GM21360 (cell line): ENCODE measurements around the gene GJC1.

Experiments
- ATAC-seq: cut with Tn5 transposase; IDR thresholded peaks from one replicate; pipeline ENCODE4 v1.9.1; 2021; ENCODE audit warnings: mild to moderate bottlenecking, moderate library complexity; ENCODE audit not compliant: unreplicated experiment

Gene GJC1

DNA sequence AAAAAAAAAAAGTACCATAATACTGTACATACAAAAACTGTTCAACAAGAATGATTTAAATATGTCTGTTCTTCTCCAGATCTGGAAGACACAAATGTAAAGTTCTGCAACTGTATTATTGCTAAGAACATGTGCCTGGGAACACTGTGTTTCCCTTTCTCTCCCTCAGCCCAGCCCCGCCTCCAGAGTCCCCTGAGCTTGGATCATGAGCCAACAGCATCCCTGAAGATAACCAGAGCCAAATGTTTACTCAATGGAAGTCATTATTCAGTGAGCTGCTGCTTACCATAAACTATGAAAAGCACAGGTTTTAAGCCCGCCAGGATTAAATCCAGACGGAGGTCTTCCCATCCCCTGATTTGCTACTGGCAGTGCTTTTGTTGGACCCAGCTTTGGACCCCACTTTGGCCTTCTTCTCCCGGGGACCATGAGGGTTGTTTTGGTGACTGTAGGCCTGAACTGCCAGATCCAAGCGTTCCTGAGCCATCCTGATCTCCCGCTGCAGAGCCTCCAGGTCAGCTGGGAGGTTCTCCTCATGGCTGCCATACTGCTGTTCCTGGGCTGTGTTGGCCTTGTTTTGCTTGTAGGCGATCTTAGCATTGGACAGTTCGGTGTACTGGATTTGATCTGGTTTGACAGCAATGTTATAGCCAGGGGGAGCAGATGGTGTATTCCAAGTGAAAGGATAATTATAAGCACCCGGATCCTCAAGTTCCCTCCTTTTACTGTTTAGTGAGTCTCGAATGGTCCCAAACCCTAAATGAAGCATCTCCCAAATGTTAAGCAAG is 25.6 kb downstream of the GJC1 start:
- no peak for ATAC-seq

GRCh38 chr17:44801880-44802279 is 28.2 kb downstream of the GJC1 start:
- ATAC-seq = no peak

- ATAC-seq = no peak
These were observed 31.7 kb downstream of the GJC1 start for GRCh38 chr17:44798356-44798755.

DNA sequence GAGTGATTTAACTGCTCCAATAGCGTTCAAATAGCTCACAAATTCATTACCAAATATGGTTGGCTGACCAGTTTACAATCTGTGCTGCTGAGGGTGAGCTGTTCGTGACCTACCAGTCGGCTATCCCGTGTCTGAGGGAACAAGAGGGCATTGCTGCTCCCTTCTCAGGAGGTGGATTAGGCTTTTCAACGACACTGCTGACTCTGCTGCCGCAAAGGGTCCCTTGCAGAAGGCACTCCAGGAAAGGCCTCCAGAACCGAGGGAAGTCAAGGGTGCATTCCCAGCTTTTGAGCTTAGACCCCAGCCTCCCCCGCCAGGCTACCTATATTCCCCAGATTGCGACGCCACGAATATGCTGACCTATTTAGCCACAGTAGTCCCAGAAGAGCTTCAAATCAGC is 32.3 kb downstream of the GJC1 start:
- no peak for ATAC-seq

DNA sequence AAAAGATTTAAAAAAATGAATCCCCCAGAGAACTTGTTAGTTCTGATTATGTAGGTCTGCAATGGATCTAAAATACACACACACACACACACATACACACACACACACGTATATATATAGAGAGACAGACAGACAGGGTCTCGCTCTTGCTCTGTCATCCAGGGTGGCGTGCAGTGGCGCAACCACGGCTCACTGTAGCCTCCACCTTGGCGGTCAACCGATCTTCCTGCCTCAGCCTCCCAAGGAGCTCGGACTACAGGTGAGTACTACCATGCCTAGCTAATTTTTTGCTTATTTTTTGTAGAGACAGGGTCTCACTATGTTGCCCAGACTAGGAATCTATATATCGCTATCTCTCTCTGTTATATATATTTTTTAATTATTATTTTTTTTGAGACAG is 33.4 kb downstream of the GJC1 start:
- ATAC-seq = no peak

DNA sequence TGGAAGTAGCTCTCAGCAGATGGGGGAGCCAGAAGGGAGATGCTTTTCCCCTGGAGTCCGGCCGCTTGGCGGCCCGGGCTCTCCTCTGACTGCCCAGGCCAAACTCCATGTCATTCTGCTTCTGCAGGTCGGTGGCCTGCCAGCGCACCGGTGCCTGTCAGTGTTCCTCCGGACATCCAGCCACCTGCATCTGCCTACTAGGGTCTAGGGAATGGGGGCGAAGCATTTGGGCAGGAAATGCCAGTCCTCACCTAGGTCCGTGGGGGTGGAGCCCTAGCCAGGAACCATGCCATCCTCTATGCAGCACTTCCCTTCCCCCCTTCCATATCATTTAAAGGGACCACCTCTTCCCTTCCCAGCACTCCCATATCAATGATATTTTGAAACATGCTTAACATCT is 34.2 kb downstream of the GJC1 start:
- ATAC-seq = no peak

GRCh38 chr17:44795421-44795820 is 34.7 kb downstream of the GJC1 start:
- no peak for ATAC-seq

DNA sequence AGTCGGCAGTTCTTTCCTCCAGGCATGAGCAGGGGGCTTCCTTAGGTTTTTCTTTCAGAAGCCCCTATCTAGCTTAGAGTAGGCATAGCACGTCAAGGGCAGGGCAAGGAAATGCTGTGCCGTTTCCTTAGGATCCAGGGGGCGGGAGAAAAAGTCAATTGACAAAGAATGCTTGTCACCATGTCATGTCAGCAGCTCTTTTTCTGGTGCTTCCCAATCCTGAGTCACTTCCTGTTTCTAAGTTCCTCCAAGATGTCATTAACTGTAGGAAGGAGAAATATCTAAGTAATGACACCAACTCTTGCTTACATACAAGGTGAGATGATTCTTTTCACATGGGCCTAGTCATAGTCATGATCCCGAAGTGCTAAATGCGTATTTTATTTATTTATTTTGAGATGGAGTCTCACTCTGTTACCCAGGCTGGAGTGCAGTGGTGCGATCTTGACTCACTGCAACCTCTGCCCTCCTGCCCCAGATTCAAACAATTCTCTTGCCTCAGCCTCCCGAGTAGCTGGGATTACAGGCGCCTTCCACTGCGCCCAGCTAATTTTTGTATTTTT is 35.2 kb downstream of the GJC1 start:
- ATAC-seq = no peak

DNA sequence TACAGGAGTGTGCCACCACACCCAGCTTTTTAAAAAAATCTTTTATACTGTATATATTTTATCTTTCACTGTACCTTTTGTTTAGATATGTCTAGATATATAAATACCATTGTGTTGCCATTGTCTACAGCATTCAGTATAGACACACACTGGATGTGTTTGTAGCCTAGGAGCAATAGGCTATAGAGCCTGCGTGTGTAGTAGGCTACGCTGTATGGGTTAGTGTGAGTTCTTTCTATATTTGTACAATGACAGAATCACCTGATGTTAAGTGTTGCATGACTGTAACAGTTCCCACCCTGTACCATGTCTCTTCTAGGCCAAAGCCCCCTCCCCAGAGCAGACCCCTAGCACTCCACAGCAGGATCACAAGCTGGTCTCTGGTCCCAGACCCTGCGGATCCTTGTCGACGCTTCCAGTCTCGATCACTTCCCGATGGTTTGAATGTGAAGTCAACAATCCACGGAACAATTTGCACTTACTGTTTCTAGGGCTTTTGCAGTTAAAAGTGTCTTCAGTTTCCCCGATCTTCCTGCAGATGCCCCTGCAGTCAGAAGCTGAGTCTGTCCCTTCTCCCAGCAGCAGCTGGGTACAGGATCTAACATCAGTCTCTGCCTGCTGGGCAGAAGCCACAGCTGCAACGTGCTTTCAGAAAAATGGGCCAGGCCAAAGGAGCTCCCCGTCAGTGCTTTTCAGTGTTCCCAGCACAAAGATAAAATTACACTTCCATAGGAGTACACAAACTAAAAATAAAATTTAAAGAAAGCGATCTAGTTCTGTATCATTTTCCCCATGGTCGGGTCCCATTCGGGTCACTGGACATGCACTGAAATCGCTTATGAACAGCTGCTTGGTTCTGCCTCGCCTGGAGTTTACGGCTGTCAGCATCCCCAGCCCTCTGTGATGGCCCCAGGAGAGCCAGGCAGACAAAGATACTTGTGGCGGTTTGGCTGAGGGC is 35.9 kb downstream of the GJC1 start:
- no peak for ATAC-seq

DNA sequence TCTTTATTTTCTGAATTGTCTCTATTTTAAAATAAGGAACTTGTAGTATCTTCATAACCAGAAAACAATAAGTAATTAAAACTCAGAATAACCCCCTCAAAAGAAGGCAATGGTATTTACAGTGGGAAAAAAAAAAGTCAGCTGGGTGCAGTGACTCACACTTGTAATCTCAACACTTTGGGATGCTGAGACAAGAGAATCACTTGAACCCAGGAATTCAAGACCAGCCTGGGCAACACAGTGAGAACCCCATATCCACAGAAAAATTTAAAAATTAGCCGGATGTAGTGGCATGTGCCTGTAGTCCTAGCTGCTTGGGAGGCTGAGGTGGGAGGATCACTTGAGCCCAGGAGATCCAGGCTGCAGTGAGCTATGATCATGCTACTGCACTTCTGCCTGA is 37.8 kb downstream of the GJC1 start:
- no peak for ATAC-seq

GRCh38 chr17:44788139-44788538 is 41.9 kb downstream of the GJC1 start:
- ATAC-seq = no peak

GRCh38 chr17:44787271-44787940 is 42.7 kb downstream of the GJC1 start:
- no peak for ATAC-seq

GRCh38 chr17:44786551-44787081 is 43.5 kb downstream of the GJC1 start:
- no peak for ATAC-seq

- ATAC-seq = no peak
These were observed 44.2 kb downstream of the GJC1 start for GRCh38 chr17:44785921-44786320.

GRCh38 chr17:44782326-44782850 is 47.7 kb downstream of the GJC1 start:
- no peak for ATAC-seq

DNA sequence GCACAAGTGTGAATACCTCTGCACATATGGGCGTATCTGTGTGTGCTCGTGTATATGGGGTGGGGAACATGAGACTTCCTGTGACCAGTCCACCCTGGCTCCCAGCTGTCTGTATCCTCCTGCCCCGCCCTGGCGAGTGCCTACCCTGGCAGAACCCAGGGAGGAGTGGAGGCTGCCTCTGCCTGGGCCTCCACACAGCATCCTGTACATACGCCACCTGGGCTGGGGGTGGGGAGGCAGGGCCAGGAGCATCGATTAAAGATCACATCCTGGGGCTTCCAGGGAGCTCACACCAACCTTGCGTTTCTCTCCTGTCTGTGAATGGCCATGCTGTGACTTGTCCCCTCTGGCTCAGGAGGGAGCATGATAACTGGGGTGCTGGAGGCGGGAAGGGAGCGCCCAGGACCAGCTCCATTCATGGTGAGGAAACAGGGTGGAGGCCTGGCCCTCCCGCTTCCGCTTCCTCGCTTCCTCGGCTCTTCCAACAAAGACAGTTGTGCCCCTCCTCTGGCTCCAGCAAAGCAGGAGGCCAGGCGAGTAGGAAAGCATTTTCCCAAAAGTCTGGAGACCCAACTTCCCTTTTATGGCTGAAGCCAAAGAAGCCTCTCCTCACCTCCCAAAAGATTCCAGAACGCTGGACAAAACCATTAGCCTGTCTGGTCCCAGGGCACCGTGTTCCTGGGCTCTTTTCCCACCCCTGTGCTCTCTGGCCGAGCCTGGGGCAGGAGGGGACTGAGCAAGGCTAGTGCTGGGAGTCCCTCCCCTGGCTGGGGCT is 48.3 kb downstream of the GJC1 start:
- no peak for ATAC-seq

DNA sequence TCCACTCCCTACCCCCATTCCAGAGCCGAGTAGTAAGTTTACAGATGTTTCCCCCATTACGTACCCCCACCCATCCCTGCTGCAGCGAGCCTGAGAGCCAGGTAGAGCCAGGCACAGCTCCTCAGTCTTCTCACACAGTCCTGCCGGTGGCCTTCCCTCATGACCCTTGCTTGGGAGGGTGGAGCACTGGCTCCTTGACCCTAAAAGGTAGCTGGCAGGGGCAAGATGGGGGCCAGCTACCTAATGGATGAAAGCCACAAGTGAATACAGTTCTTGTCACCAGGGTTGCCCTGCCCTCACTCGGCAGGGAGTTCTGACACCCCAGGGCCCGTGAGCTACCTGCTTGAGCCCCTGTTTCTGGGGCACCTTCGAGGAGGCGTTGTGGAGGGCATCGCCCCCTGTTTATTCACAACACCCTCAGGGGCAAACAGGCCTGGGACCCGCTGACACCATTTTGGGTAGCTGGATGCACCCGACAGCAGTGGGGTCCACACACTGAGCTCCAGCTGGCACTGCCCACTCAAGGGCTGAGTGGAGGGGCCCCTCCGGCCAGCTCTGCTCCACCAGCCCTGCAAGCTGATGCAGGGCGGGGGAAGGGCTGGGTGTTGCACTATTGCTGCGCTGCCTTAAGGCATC is 49.1 kb downstream of the GJC1 start:
- no peak for ATAC-seq

GRCh38 chr17:44780161-44780560 is 49.9 kb downstream of the GJC1 start:
- no peak for ATAC-seq
